Hematopoietic multipotent progenitor cell (in vitro differentiated cells): ENCODE data around the gene MSI2. TPM values are rescaled to one million over a fixed set of nuclear protein-coding genes. Genes with fewer than 3 reads are reported as not detected.

Experiments used
- DNase-seq, 3 donors: peaks; one replicate each; pipeline ENCODE4 v3.0.0-alpha.2; 2011 to 2015; ENCODE audit warnings: low read depth in 2 of 3, low spot score in 2 of 3
- total RNA-seq: library from RNA; depleted of rRNA; stranded (reverse); fragments of >200 nt; gene quantifications from one replicate; pipeline ENCODE4 v1.2.3, GENCODE V29; 2012

MSI2 gene
- total RNA-seq, 1 donor, result 241 TPM

DNA sequence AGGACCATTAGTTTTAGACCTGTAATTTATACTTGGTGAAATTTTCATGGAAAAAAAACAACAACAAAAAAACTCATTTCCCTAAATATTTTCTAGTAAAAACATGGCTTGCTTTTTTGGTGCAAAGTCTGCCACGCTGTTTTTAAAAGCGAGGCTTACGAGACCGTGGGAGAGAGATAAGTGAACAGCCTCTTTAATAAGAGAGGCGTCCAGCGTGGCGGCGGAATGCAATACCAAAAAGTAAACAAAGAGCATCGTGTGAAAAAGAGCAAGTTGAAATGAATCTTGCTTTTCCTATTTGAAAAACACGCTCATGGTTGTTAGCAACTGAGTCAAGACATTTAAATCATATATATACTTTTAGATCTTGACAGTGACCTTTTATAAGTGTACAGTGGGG, 10.5 kb upstream of the MSI2 start:
- DNase-seq, result no peak

DNA sequence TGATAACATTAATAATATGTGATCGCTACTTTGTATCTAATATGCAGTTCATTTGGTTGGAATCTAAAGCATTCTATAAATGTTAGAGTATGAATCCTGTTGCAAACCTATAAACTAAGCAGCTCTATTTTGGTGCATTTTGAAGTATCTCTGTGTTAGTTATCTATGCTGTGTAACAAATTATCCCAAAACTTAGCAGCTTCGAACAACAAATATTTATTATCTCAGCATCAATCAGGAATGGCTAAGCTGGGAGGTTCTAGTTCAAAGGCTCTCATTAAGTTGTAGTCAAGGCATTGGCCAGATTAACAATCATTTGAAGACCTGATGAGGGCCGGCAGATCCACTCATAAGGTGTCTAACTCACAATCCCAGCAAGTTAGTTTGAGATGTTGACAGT, 10.1 kb upstream of the MSI2 start:
- DNase-seq, result no peak

DNA sequence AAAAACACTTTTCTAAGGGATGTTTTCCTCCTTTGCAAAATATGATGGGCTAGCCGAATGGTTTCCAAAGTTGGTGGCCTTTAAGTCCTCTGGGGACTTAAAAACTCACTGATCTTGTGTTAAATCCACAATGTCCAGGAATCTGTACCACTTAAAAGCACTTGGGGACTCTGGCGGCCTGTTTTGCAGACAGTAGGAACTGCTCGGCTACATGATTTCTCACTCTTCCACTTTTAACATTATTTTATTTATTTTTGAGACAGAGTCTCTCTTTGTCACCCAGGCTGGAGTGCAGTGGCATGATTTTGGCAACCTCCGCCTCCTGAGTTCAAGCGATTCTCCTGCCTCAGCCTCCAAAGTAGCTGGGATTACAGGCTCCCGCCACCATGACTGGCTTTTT, 9.1 kb upstream of the MSI2 start:
- DNase-seq, result no peak

DNA sequence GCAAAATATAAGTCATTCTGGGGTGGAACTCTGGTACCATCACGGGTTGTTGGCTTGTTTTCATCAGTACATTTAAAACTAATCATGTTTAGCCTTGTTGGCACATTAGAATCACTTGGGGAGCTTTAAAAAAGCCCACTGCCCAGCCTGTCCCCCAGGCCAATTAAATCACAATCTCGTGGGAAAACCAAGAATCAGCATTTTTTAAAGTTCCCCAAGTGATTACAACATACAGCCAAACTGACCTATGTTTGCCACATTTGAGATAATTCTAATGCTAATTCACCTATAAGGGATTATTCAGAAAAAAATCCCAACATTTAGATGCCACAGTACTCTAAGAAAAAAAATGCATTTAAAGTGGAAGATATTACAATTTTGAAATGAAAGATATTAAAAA, 8.4 kb upstream of the MSI2 start:
- DNase-seq, result no peak

DNA sequence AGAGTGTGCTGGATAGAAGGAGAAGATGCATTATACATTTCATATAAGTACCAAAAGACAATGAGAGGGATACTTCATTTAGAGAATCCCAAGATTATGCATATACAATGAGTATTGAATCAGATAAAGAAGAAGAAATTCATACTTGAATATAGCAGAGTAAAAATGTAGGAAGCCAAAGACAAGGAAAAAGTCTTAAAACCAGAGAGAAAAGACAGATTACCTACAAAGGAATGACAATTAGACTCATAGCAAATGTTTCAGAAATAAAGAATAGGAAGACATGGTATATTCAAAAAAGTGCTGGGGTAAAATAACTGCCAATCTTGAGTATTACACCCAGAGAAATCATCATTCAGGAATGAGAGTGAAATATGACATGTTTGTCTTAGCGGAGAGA, 6.8 kb upstream of the MSI2 start:
- DNase-seq, result no peak

DNA sequence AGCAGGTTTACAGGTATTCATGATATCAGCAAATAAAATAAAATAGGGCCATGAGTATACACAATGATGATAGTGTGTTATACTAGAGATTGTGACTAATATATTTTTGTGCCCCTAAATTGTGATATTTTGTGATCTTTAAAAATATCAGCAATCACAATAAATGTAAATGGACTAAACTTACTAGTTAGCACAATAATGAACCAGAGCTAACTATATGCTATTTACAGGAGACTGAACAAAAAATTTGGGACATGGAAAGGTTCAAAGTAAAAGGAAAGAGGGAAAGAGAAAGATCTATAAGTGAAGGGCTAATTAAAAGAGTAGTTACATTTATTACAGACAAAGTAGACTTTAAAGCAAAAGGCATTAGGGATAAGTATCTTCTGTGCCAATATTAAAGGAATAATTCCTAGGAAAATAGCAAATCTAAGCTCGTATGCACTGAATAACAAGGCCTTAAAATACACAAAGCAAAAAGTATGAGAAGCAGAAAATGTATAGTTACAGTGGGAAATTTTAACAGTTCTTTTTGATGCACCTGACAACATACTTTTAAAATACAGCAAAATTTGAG, 5.0 kb upstream of the MSI2 start:
- no peak for DNase-seq

DNA sequence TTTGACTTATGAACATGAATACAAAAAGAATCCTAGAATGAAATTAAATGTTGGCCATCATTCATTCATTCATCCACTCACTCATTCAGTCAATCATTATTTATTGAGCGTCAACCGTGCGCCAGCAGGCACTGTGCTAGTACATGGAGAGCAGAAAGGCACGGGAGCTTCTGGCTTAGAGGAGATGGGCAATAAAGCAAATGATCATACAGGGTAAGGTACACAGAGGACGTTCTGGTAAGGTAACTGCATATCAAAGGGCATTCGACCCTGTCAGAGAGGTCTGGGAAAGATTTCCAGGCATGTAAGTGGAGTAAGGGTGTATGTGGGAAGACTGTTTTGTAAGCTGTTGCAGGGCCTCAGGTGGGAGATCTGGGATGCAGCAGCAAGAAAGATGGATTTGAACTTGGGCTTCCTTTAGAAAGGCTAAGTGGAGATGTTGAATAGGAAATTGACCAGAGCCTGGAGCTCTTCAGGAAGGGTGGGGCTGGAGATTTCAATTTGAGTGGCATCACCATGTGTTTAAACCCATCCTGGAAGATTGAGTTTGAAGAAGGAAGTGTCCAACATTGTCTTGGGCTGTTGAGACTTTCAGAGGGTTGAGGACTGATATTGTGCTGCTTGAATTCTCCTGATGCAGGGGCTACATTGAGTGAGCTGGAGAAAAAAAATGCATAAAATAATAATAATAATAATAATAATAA, 2.8 kb upstream of the MSI2 start:
- DNase-seq, result no peak

DNA sequence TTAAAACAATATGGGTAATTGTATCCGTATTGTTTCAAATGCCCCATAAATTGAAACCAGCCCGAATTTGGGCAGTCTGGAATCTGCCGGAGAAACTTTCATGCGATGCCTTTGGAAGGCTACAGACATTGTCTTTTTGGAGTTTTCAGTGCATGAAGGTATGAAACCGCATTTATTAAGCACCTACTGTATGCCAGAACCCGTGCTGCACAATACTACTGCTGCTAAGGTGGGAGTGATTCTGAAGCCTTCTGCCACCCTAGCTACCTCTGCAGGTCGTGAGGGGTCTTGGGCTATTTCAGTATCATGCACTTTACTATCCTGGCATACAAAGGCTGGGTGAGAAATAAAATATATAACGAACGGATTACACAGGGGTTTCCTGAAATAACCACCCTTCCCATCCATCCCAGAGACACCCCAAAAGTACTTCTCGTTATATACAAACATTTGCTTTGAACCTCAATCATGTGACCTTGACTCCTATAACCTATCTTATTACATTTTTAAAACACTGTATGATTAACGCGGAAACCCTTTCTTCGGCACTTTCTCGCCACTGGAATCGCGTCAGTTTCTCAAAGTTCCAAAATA, 1.0 kb upstream of the MSI2 start:
- peak in 1 of 3 donors; percentile 29 for DNase-seq

DNA sequence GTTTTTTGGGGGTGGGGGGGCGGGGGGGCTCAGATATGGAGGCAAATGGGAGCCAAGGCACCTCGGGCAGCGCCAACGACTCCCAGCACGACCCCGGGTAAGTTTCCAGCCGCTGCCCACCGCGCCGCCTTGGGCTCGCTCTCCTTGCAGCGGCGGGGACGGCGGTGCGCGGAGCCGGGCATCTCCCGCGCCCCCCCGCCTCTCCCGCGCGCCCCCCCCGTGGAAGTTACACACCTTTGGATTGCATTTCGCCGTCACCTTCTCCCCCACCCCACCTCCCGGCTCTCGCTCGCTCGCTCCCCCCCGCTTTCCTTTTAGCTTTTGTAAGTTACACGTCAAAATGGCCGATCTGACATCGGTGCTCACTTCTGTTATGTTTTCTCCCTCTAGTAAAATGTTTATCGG, 387 bp downstream of the MSI2 start:
- peak; percentile 32 to 42 (median 33) for DNase-seq

DNA sequence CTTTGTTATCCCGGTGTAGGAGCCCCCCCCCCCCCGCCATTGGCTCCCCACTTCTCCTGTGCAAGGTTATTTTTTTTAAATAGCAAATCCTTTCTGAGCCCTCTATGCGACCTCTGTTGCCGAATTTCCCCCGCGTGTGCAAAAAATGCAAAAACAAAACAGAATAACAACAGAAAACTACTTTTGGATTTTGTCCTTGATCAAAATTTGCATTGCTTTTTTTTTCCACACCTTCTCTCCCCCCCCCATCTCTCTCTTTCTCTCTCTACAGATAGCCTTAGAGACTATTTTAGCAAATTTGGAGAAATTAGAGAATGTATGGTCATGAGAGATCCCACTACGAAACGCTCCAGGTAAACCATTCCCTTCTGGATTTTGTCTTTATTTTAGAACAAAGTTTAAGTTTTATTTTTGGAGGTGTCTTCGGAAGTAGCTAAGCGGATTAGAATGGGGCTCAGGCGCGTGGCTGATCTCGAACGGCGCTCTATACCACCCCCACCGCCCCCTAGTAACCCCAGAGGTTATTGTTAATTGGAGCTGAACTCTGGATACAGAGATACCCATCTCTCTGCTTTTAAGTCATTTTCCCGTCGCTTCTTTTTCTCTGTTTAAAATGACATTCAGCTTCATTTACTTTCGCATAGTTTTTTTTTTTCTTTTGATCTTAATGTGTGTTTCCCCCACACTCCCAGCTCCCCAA, 1.0 kb downstream of the MSI2 start:
- DNase-seq, result peak in 1 of 3 donors; percentile 26

DNA sequence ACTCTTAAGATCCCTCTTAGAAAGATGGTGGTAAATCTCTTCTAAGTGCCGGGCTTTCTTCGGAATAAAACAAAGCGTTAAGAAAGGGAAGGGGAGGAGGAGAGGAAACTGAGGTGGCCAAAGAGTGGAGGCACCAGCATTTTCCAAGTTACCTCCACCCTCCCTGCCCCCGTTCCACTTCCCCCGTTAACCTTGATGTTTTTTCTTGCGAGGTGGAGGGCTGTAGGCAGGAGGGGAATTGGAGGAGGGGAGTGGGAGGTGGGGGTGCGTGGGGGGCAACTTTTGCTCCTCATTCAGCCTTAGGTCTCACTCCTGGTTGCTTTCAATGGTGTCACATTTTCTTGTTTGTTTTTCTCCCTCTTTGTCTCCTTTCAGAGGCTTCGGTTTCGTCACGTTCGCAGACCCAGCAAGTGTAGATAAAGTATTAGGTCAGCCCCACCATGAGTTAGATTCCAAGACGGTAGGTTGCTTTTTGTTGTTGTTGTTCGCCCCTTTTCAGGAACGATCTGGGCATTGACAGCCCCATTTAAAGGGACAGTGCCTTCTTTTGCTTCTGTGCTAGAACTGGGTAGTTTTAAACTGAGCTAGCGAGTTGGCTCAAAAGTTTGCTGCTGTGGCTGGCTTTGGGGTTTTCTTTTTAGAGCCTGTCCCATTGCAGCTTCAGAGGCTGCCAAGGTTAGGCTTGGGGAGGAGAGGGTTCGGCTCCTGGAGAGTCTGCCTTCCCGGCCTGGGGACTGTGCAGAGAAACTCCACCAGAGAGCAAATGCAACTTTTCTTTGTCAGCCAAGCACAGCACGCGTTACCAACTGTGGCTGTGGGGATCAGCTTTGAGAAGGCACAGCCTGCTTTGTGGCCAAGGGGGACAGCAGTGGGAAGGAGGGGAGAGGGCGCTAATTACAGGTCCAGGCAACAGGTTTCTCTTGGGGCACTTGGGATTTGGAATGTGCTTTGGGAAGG, 1.9 kb downstream of the MSI2 start:
- DNase-seq, result no peak

DNA sequence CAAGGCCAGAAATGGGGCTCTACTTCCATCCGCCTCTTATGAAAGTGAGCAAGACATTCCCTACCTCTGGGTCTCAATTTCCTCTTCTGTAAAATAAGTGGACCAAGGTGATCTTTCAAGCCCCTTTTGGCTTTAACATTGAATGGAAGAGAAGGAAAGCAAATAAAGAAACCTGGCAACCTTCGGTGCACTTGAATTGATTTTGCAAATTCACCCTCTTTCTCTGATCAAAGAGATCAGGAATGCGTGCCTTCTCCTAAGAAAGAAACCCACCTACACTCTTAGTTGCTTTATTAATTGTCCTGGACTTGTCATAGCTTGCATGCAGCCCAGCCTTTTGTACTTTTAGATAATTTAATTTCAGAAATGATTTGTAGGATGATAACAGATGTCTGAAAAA, 3.0 kb downstream of the MSI2 start:
- no peak for DNase-seq

DNA sequence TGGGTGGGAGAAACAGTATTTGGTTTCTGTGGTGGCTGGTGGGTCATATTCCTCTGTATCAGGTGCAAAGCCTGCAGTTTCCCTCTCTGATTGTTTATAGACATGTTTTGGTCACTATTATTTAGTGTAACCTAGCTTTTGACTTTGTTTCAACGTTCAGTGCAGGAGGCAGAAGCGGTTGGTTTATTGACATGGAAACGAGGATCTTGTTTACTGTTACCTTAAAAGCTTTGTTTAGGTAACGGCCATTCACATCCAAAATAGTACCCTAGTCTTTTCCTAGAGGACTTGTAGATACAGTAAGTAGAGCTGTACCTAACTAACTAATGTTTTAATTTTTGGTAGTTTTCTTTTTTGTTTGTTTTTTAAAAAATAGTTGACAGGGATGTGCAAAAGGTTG, 3.5 kb downstream of the MSI2 start:
- DNase-seq, result peak in 1 of 3 donors; percentile 29

DNA sequence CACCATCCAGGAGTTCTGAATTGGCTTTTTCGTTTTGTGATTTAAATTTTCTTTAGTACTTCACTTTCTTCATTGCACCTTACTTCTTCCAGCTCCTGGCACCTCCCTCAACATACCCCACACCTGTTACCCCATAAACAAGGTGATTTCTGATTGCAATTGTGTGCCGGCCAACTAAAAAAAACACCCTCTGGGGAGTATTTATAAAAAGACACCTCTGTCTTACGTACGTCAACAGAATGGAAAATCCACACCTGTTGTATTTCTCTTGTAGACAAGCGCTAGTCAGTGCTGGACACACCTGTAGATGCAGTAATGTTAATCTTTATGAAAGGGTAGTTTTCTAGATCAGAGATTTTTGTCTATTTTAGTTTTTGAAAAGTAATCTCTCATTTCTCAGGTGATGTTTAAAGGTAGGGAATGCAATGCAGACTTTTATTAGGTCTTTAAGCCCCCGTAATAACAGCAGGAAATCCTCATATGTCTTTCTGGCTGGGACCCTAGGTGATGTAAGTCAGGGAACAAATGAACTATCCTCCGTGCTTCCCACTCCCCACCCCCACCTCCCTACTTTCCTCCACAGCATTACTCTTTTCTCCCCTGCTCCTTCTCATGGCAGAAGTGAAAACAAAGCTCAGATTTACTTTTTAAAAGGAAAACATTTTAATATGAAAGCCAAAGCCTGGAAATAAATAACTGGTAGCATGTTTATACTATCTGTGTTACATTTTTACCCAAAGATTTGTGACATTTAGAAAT, 4.2 kb downstream of the MSI2 start:
- DNase-seq, result no peak

DNA sequence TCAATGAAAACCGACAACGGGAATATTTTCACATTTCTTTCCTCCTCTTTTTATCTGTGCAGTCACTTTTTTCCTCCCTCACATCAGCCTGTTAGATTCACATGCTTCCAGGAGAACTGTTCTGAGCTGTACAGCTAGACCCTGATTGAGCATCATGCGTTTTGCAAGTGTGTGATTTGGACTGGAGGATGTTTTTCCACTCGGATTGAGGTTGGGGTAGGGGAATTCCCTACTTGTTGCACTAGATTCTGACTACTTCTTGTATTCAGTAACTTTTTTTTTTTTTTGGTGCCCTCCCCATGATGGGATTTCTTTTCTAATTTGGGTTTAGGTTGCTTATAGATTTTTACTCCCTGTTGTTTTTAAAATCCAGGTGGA, 4.8 kb downstream of the MSI2 start:
- no peak for DNase-seq

DNA sequence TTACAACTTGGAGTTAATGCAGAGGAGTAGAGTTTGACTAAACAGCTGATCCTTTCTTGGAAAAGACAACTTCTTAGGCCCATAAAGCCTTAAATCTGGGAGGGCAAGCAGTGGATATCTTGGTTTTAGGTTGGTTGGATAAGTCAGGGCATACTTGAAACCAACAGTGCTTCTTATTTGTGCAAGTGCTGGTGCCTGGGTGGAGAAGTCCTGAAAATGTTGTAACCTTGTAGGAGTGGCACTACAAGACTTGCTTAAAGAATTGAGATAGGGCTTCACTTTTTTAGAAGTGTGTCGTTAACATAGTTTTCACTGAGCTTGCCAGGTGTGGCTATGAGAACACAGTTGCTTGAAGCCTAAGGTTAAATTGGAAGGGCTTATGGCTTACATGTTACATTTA, 6.2 kb downstream of the MSI2 start:
- DNase-seq, result no peak

DNA sequence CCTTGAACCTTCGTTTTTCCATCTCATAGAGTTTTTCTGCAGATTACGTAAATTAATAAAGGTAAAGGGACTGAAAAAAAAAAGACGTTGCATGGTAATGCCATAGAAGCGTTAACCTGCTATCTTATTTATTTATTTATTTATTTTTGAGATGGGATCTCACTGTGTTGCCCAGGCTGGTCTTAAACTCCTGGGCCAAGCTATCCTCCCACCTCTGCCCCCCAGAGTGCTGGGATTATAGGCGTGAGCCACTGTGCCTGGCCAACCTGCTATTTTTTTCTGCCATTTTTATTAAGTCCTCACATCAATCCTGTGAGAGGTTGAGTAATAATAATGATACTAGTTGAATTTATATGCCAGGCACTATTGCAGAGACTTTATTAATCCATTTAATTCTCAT, 7.9 kb downstream of the MSI2 start:
- DNase-seq, result no peak

DNA sequence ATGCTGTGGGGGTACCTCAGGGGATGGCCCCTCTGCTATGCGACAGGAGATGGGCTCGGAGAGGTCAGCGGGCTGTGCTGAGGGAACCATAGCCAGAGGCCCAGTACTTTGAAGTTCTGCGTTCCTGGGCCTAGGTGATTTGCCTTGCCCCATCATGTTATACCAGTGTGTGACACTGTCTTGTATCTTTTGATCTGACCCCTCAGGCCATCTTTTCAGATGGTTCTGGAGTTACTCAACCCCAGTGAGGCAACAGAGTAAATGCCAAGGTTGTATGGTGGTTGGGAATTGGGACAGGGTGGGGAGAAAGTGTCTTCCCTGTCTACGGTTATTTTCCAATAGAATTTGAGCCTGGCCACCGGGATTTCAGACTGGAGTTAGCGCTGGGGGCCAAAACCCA, 8.5 kb downstream of the MSI2 start:
- no peak for DNase-seq

DNA sequence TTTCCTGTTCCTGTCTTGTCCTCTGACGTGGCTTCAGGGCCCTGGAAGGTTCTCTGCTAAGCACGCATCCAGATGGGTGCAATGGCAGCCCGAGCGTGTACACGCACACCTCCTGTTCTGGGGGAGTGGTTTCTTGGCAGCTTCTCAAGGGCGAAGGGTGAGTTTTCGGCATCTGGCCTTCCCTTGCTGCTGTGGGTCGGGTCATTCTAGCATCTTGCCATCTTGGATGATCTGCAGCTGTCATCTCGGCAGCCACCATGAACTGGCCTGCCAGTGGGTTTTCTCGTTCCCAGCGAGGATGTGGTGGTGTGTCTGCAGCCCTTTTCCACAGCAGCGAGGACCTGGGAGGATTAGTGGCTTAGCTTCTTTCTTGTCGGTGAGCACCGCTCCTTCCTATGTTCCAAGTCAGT, 10.6 kb downstream of the MSI2 start:
- DNase-seq, result no peak

DNA sequence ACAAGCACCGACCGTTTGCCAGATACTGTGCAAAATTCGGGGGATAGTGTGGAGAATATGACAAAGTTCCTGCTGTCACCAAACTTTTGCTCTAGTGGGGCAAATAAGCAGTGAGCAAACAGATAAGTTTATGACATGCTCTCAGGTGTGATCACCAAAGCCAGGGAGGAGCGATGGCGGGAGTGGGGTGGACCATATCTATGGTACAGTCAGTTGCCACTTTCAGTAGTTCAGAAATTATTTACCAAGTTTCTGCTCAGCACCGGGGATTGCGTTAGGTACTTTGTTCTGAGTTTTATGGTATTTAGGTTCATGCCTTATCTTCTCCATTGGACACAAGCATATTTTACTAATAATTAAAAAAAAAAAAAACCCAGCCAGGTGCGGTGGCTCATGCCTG, 11.9 kb downstream of the MSI2 start:
- no peak for DNase-seq
